Upper lobe of left lung (tissue), 4 donors: Measurements from ENCODE around the gene NAA80.

Experiments used
- CTCF ChIP-seq, 6 experiments: fragments of 450-650 bp in 4 of 6; fragments of 200-600 bp in 2 of 6; sonication (generic) in 2 of 6; IDR thresholded peaks; one replicate each; pipeline ENCODE4 v1.5.1; 2016 to 2019; ENCODE audit warnings: antibody characterized with exemption in 6 of 6
- EP300 ChIP-seq, 4 donors: sonication (generic); formaldehyde crosslinking; IDR thresholded peaks; one replicate each; pipeline ENCODE4 v1.5.1; 2017; ENCODE audit warnings: antibody characterized with exemption in 4 of 4, control low read depth in 2 of 4
- POLR2A ChIP-seq, 4 donors: fragments of 450-650 bp; IDR thresholded peaks; one replicate each; pipeline ENCODE4 v1.5.1; 2016 to 2017; ENCODE audit warnings: antibody characterized with exemption in 4 of 4, mild to moderate bottlenecking in 2 of 4
- POLR2AphosphoS5 ChIP-seq, 2 donors: sonication (generic); formaldehyde crosslinking; IDR thresholded peaks; one replicate each; pipeline ENCODE4 v1.5.1; 2017; ENCODE audit warnings: antibody characterized with exemption in 2 of 2

GRCh38 chr3:50264964-50265485 is 34.2 kb downstream of the NAA80 start:
- TF ChIP-seq CTCF (IDR thresholded peaks at IDR 0.05) (no peak), POLR2A (IDR thresholded peaks at IDR 0.05) (peak in 2 of 4 donors; percentile 29 to 69), EP300 (IDR thresholded peaks at IDR 0.05) (no peak), POLR2AphosphoS5 (IDR thresholded peaks at IDR 0.05) (peak; percentile 5 to 30)
